Fibroblast of lung (primary cell): ENCODE results near the gene LRRC49.

Source experiments
- CTCF ChIP-seq, 2 donors: IDR thresholded peaks in 1 of 2; conservative IDR thresholded peaks in 1 of 2; 1 replicate in 1 of 2; 2 replicates in 1 of 2; pipeline ENCODE4 v1.5.1; 2011 to 2012; ENCODE audit warnings: low read length in 2 of 2, control low read depth in 1 of 2, inconsistent platforms in 1 of 2, low read depth in 1 of 2, mild to moderate bottlenecking in 1 of 2
- EZH2 ChIP-seq: IDR thresholded peaks from 2 replicates; pipeline ENCODE4 v1.5.1; 2012; ENCODE audit warnings: low read length, control low read depth, mild to moderate bottlenecking; ENCODE audit errors: missing control alignments

GRCh38 chr15:70882361-70882760, 10.3 kb upstream of the LRRC49 start:
- no peak for TF ChIP-seq CTCF (conservative IDR thresholded peaks at IDR 0.05 in 1 of 2, IDR thresholded peaks at IDR 0.05 in 1 of 2; ENCODE audit: low read depth in 1 of 2, low read length in 2 of 2)
- no peak for TF ChIP-seq EZH2
